ENCODE data around the gene LRCH1. TPM values are rescaled to one million over a fixed set of nuclear protein-coding genes. Genes with fewer than 3 reads are reported as not detected.

The LRCH1 gene
- polyA plus RNA-seq, 1 donor = 16.3 TPM

GRCh38 chr13:46572752-46573431, 19.9 kb downstream of the LRCH1 start:
- H3K36me3 ChIP-seq (ENCODE audit: control insufficient read depth, insufficient read depth, low read length) = no peaks in the 10 kb centered on the region
- H3K4me1 ChIP-seq (ENCODE audit: control insufficient read depth, insufficient read depth, low read length) = no peaks in the 10 kb centered on the region
- no peaks in the 10 kb centered on the region for H3K9me3 ChIP-seq (ENCODE audit: control insufficient read depth, low read depth, low read length)
- no peak overlapping the region for H3K4me3 ChIP-seq (ENCODE audit: low read length)
- WGBS (ENCODE audit: insufficient coverage, low lambda C conversion rate) = 92% methylated on average over 2 of the region's 6 CpGs
- DNase-seq = no peak
- H3K27ac ChIP-seq (ENCODE audit: low read length) = no peak overlapping the region
- no peaks in the 10 kb centered on the region for H3K27me3 ChIP-seq (ENCODE audit: control insufficient read depth, insufficient read depth, low read length)

GRCh38 chr13:46575301-46575771, 22.4 kb downstream of the LRCH1 start:
- peaks cover 2% of the 10 kb centered on the region for H3K36me3 ChIP-seq (ENCODE audit: control insufficient read depth, insufficient read depth, low read length)
- no CpG with 5 or more reads among the region's 3 CpGs for WGBS (ENCODE audit: insufficient coverage, low lambda C conversion rate)
- H3K9me3 ChIP-seq (ENCODE audit: control insufficient read depth, low read depth, low read length) = no peaks in the 10 kb centered on the region
- no peaks in the 10 kb centered on the region for H3K4me1 ChIP-seq (ENCODE audit: control insufficient read depth, insufficient read depth, low read length)
- no peak for DNase-seq
- no peak overlapping the region for H3K27ac ChIP-seq (ENCODE audit: low read length)
- H3K4me3 ChIP-seq (ENCODE audit: low read length) = no peak overlapping the region
- H3K27me3 ChIP-seq (ENCODE audit: control insufficient read depth, insufficient read depth, low read length) = no peaks in the 10 kb centered on the region

GRCh38 chr13:46575818-46576221, 22.9 kb downstream of the LRCH1 start:
- Histone ChIP-seq H3K27me3 (ENCODE audit: control insufficient read depth, insufficient read depth, low read length) (no peaks in the 10 kb centered on the region), H3K27ac (ENCODE audit: low read length) (no peak overlapping the region), H3K4me3 (ENCODE audit: low read length) (no peak overlapping the region), H3K36me3 (ENCODE audit: control insufficient read depth, insufficient read depth, low read length) (peaks cover 2% of the 10 kb centered on the region), H3K9me3 (ENCODE audit: control insufficient read depth, low read depth, low read length) (no peaks in the 10 kb centered on the region), H3K4me1 (ENCODE audit: control insufficient read depth, insufficient read depth, low read length) (no peaks in the 10 kb centered on the region)
- no peak for DNase-seq
- no CpG with 5 or more reads among the region's 5 CpGs for WGBS (ENCODE audit: insufficient coverage, low lambda C conversion rate)

- H3K27ac ChIP-seq (ENCODE audit: low read length) = no peak overlapping the region
- H3K4me1 ChIP-seq (ENCODE audit: control insufficient read depth, insufficient read depth, low read length) = no peaks in the 10 kb centered on the region
- H3K27me3 ChIP-seq (ENCODE audit: control insufficient read depth, insufficient read depth, low read length) = no peaks in the 10 kb centered on the region
- H3K4me3 ChIP-seq (ENCODE audit: low read length) = no peak overlapping the region
- DNase-seq = no peak
- no peaks in the 10 kb centered on the region for H3K9me3 ChIP-seq (ENCODE audit: control insufficient read depth, low read depth, low read length)
- no CpG with 5 or more reads among the region's 5 CpGs for WGBS (ENCODE audit: insufficient coverage, low lambda C conversion rate)
- H3K36me3 ChIP-seq (ENCODE audit: control insufficient read depth, insufficient read depth, low read length) = peaks cover 2% of the 10 kb centered on the region
These were observed 23.8 kb downstream of the LRCH1 start for GRCh38 chr13:46576762-46577161.

GRCh38 chr13:46577696-46578589, 25.0 kb downstream of the LRCH1 start:
- WGBS (ENCODE audit: insufficient coverage, low lambda C conversion rate) = 50% methylated on average over 1 of the region's 10 CpGs
- H3K4me1 ChIP-seq (ENCODE audit: control insufficient read depth, insufficient read depth, low read length) = no peaks in the 10 kb centered on the region
- H3K27ac ChIP-seq (ENCODE audit: low read length) = no peak overlapping the region
- H3K36me3 ChIP-seq (ENCODE audit: control insufficient read depth, insufficient read depth, low read length) = peaks cover 2% of the 10 kb centered on the region
- H3K27me3 ChIP-seq (ENCODE audit: control insufficient read depth, insufficient read depth, low read length) = no peaks in the 10 kb centered on the region
- no peak for DNase-seq
- H3K4me3 ChIP-seq (ENCODE audit: low read length) = no peak overlapping the region
- no peaks in the 10 kb centered on the region for H3K9me3 ChIP-seq (ENCODE audit: control insufficient read depth, low read depth, low read length)

- WGBS (ENCODE audit: insufficient coverage, low lambda C conversion rate) = no CpG with 5 or more reads among the region's 3 CpGs
- Histone ChIP-seq H3K36me3 (ENCODE audit: control insufficient read depth, insufficient read depth, low read length) (peaks cover 2% of the 10 kb centered on the region), H3K27ac (ENCODE audit: low read length) (no peak overlapping the region), H3K27me3 (ENCODE audit: control insufficient read depth, insufficient read depth, low read length) (no peaks in the 10 kb centered on the region), H3K4me3 (ENCODE audit: low read length) (no peak overlapping the region), H3K9me3 (ENCODE audit: control insufficient read depth, low read depth, low read length) (no peaks in the 10 kb centered on the region), H3K4me1 (ENCODE audit: control insufficient read depth, insufficient read depth, low read length) (no peaks in the 10 kb centered on the region)
- DNase-seq = no peak
These were observed 25.6 kb downstream of the LRCH1 start for GRCh38 chr13:46578590-46578975.

GRCh38 chr13:46580362-46580839, 27.4 kb downstream of the LRCH1 start:
- no peaks in the 10 kb centered on the region for H3K27me3 ChIP-seq (ENCODE audit: control insufficient read depth, insufficient read depth, low read length)
- no peak overlapping the region for H3K4me3 ChIP-seq (ENCODE audit: low read length)
- WGBS (ENCODE audit: insufficient coverage, low lambda C conversion rate) = 100% methylated on average over 1 of the region's 5 CpGs
- DNase-seq = no peak
- no peaks in the 10 kb centered on the region for H3K9me3 ChIP-seq (ENCODE audit: control insufficient read depth, low read depth, low read length)
- H3K4me1 ChIP-seq (ENCODE audit: control insufficient read depth, insufficient read depth, low read length) = no peaks in the 10 kb centered on the region
- H3K27ac ChIP-seq (ENCODE audit: low read length) = no peak overlapping the region
- peaks cover 2% of the 10 kb centered on the region for H3K36me3 ChIP-seq (ENCODE audit: control insufficient read depth, insufficient read depth, low read length)

- H3K27me3 ChIP-seq (ENCODE audit: control insufficient read depth, insufficient read depth, low read length) = no peaks in the 10 kb centered on the region
- WGBS (ENCODE audit: insufficient coverage, low lambda C conversion rate) = 0% methylated on average over 1 of the region's 2 CpGs
- no peak overlapping the region for H3K27ac ChIP-seq (ENCODE audit: low read length)
- no peak overlapping the region for H3K4me3 ChIP-seq (ENCODE audit: low read length)
- no peaks in the 10 kb centered on the region for H3K9me3 ChIP-seq (ENCODE audit: control insufficient read depth, low read depth, low read length)
- H3K36me3 ChIP-seq (ENCODE audit: control insufficient read depth, insufficient read depth, low read length) = peaks cover 2% of the 10 kb centered on the region
- peaks cover 2% of the 10 kb centered on the region for H3K4me1 ChIP-seq (ENCODE audit: control insufficient read depth, insufficient read depth, low read length)
- no peak for DNase-seq
These were observed 29.2 kb downstream of the LRCH1 start for GRCh38 chr13:46582190-46582589.

- Histone ChIP-seq H3K4me3 (ENCODE audit: low read length) (no peak overlapping the region), H3K4me1 (ENCODE audit: control insufficient read depth, insufficient read depth, low read length) (peaks cover 7% of the 10 kb centered on the region), H3K36me3 (ENCODE audit: control insufficient read depth, insufficient read depth, low read length) (no peaks in the 10 kb centered on the region), H3K27ac (ENCODE audit: low read length) (no peak overlapping the region), H3K9me3 (ENCODE audit: control insufficient read depth, low read depth, low read length) (no peaks in the 10 kb centered on the region), H3K27me3 (ENCODE audit: control insufficient read depth, insufficient read depth, low read length) (no peaks in the 10 kb centered on the region)
- no peak for DNase-seq
- WGBS (ENCODE audit: insufficient coverage, low lambda C conversion rate) = 100% methylated on average over 1 of the region's 7 CpGs
These were observed 34.0 kb downstream of the LRCH1 start for GRCh38 chr13:46586751-46587514.

- Histone ChIP-seq H3K36me3 (ENCODE audit: control insufficient read depth, insufficient read depth, low read length) (no peaks in the 10 kb centered on the region), H3K9me3 (ENCODE audit: control insufficient read depth, low read depth, low read length) (no peaks in the 10 kb centered on the region), H3K27me3 (ENCODE audit: control insufficient read depth, insufficient read depth, low read length) (no peaks in the 10 kb centered on the region), H3K4me1 (ENCODE audit: control insufficient read depth, insufficient read depth, low read length) (peaks cover 7% of the 10 kb centered on the region), H3K4me3 (ENCODE audit: low read length) (no peak overlapping the region), H3K27ac (ENCODE audit: low read length) (no peak overlapping the region)
- WGBS (ENCODE audit: insufficient coverage, low lambda C conversion rate) = 8% methylated on average over 2 of the region's 4 CpGs
- peak in 1 of 2 donors; percentile 41 for DNase-seq
These were observed 34.9 kb downstream of the LRCH1 start for GRCh38 chr13:46587807-46588418.

All from large intestine (tissue), 3 donors.